ENCODE measurements around the gene SLC4A4.
"Not testable (repeated sequence)": the region's sequence is repeated elsewhere in the genome, so short reads cannot be mapped to it uniquely, and the experiment has no call there.

SLC4A4 gene

GRCh38 chr4:71405791-71406190, 67.0 kb downstream of the SLC4A4 start:
- H3K27ac ChIP-seq = no peak overlapping the region
- TF ChIP-seq CTCF (IDR thresholded peaks at IDR 0.05) = no peak
- no peak for TF ChIP-seq ZFX (IDR thresholded peaks at IDR 0.05; ENCODE audit: borderline replicate concordance)

- H3K27ac ChIP-seq = no peak overlapping the region
- no peak for TF ChIP-seq CTCF (IDR thresholded peaks at IDR 0.05)
- no peak for TF ChIP-seq ZFX (IDR thresholded peaks at IDR 0.05; ENCODE audit: borderline replicate concordance)
These were observed 67.7 kb downstream of the SLC4A4 start for GRCh38 chr4:71406459-71406963.

- H3K27ac ChIP-seq = not testable (repeated sequence)
These were observed 70.1 kb downstream of the SLC4A4 start for GRCh38 chr4:71408961-71409360.

- no peak overlapping the region for H3K27ac ChIP-seq
- no peak for TF ChIP-seq CTCF (IDR thresholded peaks at IDR 0.05)
- no peak for TF ChIP-seq ZFX (IDR thresholded peaks at IDR 0.05; ENCODE audit: borderline replicate concordance)
These were observed 73.2 kb downstream of the SLC4A4 start for GRCh38 chr4:71411981-71412380.

GRCh38 chr4:71415491-71415890, 76.7 kb downstream of the SLC4A4 start:
- H3K27ac ChIP-seq = no peak overlapping the region
- TF ChIP-seq ZFX (IDR thresholded peaks at IDR 0.05; ENCODE audit: borderline replicate concordance) (no peak), CTCF (IDR thresholded peaks at IDR 0.05) (no peak)

- TF ChIP-seq ZFX (IDR thresholded peaks at IDR 0.05; ENCODE audit: borderline replicate concordance) (no peak), CTCF (IDR thresholded peaks at IDR 0.05) (no peak)
- H3K27ac ChIP-seq = no peak overlapping the region
These were observed 78.3 kb downstream of the SLC4A4 start for GRCh38 chr4:71417150-71417549.

GRCh38 chr4:71426381-71427042, 87.7 kb downstream of the SLC4A4 start:
- no peak overlapping the region for H3K27ac ChIP-seq
- no peak for TF ChIP-seq ZFX (IDR thresholded peaks at IDR 0.05; ENCODE audit: borderline replicate concordance)
- no peak for TF ChIP-seq CTCF (IDR thresholded peaks at IDR 0.05)

- TF ChIP-seq ZFX (IDR thresholded peaks at IDR 0.05; ENCODE audit: borderline replicate concordance) (no peak), CTCF (IDR thresholded peaks at IDR 0.05) (no peak)
- no peak overlapping the region for H3K27ac ChIP-seq
These were observed 90.3 kb downstream of the SLC4A4 start for GRCh38 chr4:71429106-71429505.

Measured in 22Rv1 (cell line).